B cell (primary cell): ENCODE results near the gene SLC9A5. TPM values are rescaled to one million over a fixed set of nuclear protein-coding genes. Genes with fewer than 3 reads are reported as not detected.

Experiments
- ATAC-seq: fragments of 200-7000 bp; cut with Tn5 transposase; one replicate; pipeline ENCODE4 v1.10.0; 2021; ENCODE audit warnings: low read depth, mild to moderate bottlenecking, moderate number of reproducible peaks, moderate library complexity
- CTCF ChIA-PET: fragments of 350-600 bp; sonication (Branson Sonifier 250); formaldehyde crosslinking; loops from one replicate; lab custom pipeline; 2021; ENCODE audit warnings: antibody characterized with exemption, inconsistent platforms; lab: Charles Lee
- POLR2A ChIA-PET: fragments of 350-600 bp; sonication (Branson Sonifier 250); formaldehyde crosslinking; loops from one replicate; lab custom pipeline; 2021; ENCODE audit warnings: antibody characterized with exemption; lab: Charles Lee
- DNase-seq: peaks from one replicate; pipeline ENCODE4 v3.0.0; 2013
- H2AFZ ChIP-seq: 2 replicates; pipeline ENCODE4 v1.6.1; 2012; ENCODE audit warnings: mild to moderate bottlenecking, low read depth, low read length; ENCODE audit not compliant: insufficient read depth, poor library complexity, severe bottlenecking
- H3K27ac ChIP-seq, 2 donors: 1 replicate in 1 of 2; 2 replicates in 1 of 2; pipeline ENCODE4 v1.5.1; 2012 to 2013; ENCODE audit warnings: low read length in 2 of 2, mild to moderate bottlenecking in 2 of 2, moderate library complexity in 1 of 2
- H3K27me3 ChIP-seq, 4 experiments: fragments of 200-600 bp in 1 of 4; sonication (generic) in 1 of 4; replicated peaks in 1 of 4; 1 replicate in 2 of 4; 2 replicates in 2 of 4; pipeline versions ENCODE4 v1.6.1 to v1.7.0; 2013 to 2016; ENCODE audit warnings: low read length in 3 of 4, mild to moderate bottlenecking in 2 of 4, mixed read lengths in 1 of 4, moderate library complexity in 1 of 4; ENCODE audit not compliant: insufficient read depth in 4 of 4, control insufficient read depth in 3 of 4; ENCODE audit errors: control extremely low read depth in 1 of 4
- H3K36me3 ChIP-seq, 2 experiments: replicated peaks in 1 of 2; 1 replicate in 1 of 2; 2 replicates in 1 of 2; pipeline versions ENCODE4 v1.6.1 to v1.7.1; 2013; ENCODE audit warnings: low read length in 1 of 2; ENCODE audit not compliant: insufficient read depth in 2 of 2, control insufficient read depth in 1 of 2; ENCODE audit errors: control extremely low read depth in 1 of 2, extremely low read depth in 1 of 2
- H3K4me1 ChIP-seq, 2 donors: fragments of 200-600 bp in 1 of 2; sonication (generic) in 1 of 2; 1 replicate in 1 of 2; 2 replicates in 1 of 2; pipeline versions ENCODE4 v1.5.1 to v1.6.1; 2013 to 2017; ENCODE audit warnings: low read length in 2 of 2; ENCODE audit not compliant: control insufficient read depth in 2 of 2, insufficient read depth in 2 of 2
- H3K4me2 ChIP-seq: replicated peaks from 2 replicates; pipeline ENCODE3; 2012; ENCODE audit warnings: mild to moderate bottlenecking, low read depth, low read length; ENCODE audit not compliant: poor library complexity, severe bottlenecking
- H3K4me3 ChIP-seq, 5 experiments: fragments of 200-600 bp in 1 of 5; sonication (generic) in 1 of 5; 1 replicate in 3 of 5; 2 replicates in 2 of 5; pipeline versions ENCODE4 v1.5.1 to v1.7.0; 2011 to 2016; ENCODE audit warnings: low read length in 4 of 5, mild to moderate bottlenecking in 4 of 5, low read depth in 2 of 5, control low read depth in 1 of 5, moderate library complexity in 1 of 5; ENCODE audit not compliant: insufficient read depth in 1 of 5; ENCODE audit errors: control extremely low read depth in 1 of 5, extremely low read depth in 1 of 5
- H3K79me2 ChIP-seq: fragments of 200-600 bp; sonication (generic); one replicate; pipeline ENCODE4 v1.6.0; 2016; ENCODE audit warnings: low read length; ENCODE audit not compliant: control insufficient read depth, insufficient read depth
- H3K9ac ChIP-seq: fragments of 200-600 bp; sonication (generic); 2 replicates; pipeline ENCODE4 v1.6.1; 2017; ENCODE audit warnings: mild to moderate bottlenecking, low read length, moderate library complexity
- H3K9me3 ChIP-seq, 3 donors: one replicate each; pipeline versions ENCODE4 v1.6.1 to v1.7.1; 2013; ENCODE audit warnings: low read length in 2 of 3; ENCODE audit not compliant: control insufficient read depth in 2 of 3, insufficient read depth in 1 of 3; ENCODE audit errors: control extremely low read depth in 1 of 3
- H4K20me1 ChIP-seq: 2 replicates; pipeline ENCODE4 v1.6.0; 2012; ENCODE audit warnings: mild to moderate bottlenecking, low read length; ENCODE audit not compliant: insufficient read depth, control insufficient read depth, poor library complexity, severe bottlenecking
- H3K27ac Mint-ChIP-seq: one replicate; pipeline ENCODE4 v1.8.0; 2021; ENCODE audit warnings: mixed read lengths
- H3K27me3 Mint-ChIP-seq: one replicate; pipeline ENCODE4 v1.8.0; 2021; ENCODE audit warnings: mixed read lengths
- H3K4me1 Mint-ChIP-seq: one replicate; pipeline ENCODE4 v1.8.0; 2021; ENCODE audit warnings: mixed read lengths
- H3K4me3 Mint-ChIP-seq: one replicate; pipeline ENCODE4 v1.8.0; 2021; ENCODE audit warnings: mixed read lengths
- H3K9me3 Mint-ChIP-seq: one replicate; pipeline ENCODE4 v1.8.0; 2022; ENCODE audit warnings: mixed read lengths; ENCODE audit not compliant: insufficient read depth
- CTCF ChIP-seq: fragments of 200-600 bp; IDR thresholded peaks from one replicate; pipeline ENCODE4 v1.8.0; 2022; ENCODE audit warnings: antibody characterized with exemption, mild to moderate bottlenecking
- EZH2 ChIP-seq: IDR thresholded peaks from 2 replicates; pipeline ENCODE4 v1.6.1; 2012; ENCODE audit warnings: borderline replicate concordance, low read depth, mild to moderate bottlenecking, moderate library complexity, low read length; ENCODE audit not compliant: insufficient read depth, poor library complexity, severe bottlenecking
- WGBS: methylation state at CpG from one replicate; pipeline ENCODE4 v1.1.5; 2013; ENCODE audit warnings: missing lambda C conversion rate; ENCODE audit not compliant: insufficient coverage; 5-methylcytosine and 5-hydroxymethylcytosine counted together
- intact Hi-C: fragments of 100-400 bp; cut with micrococcal nuclease; formaldehyde crosslinking; loops from one replicate; pipeline ENCODE4 v1.10.0; 2022
- polyA plus RNA-seq: library from polyadenylated mRNA; depleted of rRNA; stranded (reverse); fragments of >200 nt; gene quantifications from 2 replicates; pipeline ENCODE4 v1.2.3, GENCODE V29; 2012
- total RNA-seq, 2 donors: library from RNA; stranded (reverse); fragments of 120-200 nt in 1 of 2; gene quantifications; 1 replicate in 1 of 2; 2 replicates in 1 of 2; pipeline versions ENCODE4 v1.2.3 to v1.2.4, GENCODE V29; 2013 to 2022

SLC9A5 gene
- total and polyA plus RNA-seq, 2 donors (not counting 1 experiment from before 2014, with no cell fraction given): 1.7 TPM

DNA sequence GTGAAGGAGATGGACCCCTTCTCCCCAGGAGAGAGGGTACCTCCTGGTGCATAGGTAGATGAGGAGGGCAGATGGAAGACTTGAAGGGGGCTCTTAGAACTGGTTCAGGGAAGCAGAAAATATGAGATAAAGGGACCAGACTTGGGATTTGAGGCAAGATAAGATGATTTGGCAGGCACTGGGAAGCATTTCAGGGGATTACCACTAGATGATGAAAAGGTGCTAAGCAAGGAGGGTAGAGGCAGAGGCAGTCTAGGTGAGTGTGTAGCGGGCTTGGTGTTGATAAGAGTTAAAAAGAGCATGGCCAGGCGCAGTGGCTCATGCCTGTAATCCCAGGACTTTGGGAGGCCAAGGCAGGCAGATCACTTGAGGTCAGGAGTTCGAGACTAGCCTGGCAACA is 14.4 kb downstream of the SLC9A5 start:
- no peaks in the 10 kb centered on the region for H3K9me3 Mint-ChIP-seq
- DNase-seq (no peak), ATAC-seq (no peak)
- H3K4me1 ChIP-seq: no peaks in the 10 kb centered on the region
- no peaks in the 10 kb centered on the region for H3K79me2 ChIP-seq
- H3K27me3 Mint-ChIP-seq: peaks cover 15% of the 10 kb centered on the region
- H3K36me3 ChIP-seq: no peaks in the 10 kb centered on the region
- no peak overlapping the region for H3K4me3 Mint-ChIP-seq
- 89% methylated on average over 3 of the region's 3 CpGs for WGBS
- no peak overlapping the region for H3K9ac ChIP-seq
- H2AFZ ChIP-seq: no peak overlapping the region
- intact Hi-C loops: no loop called here
- H4K20me1 ChIP-seq: no peaks in the 10 kb centered on the region
- H3K27ac Mint-ChIP-seq: no peak overlapping the region
- H3K27ac ChIP-seq: no peak overlapping the region
- H3K9me3 ChIP-seq: no peaks in the 10 kb centered on the region
- TF ChIP-seq EZH2: no peak
- TF ChIP-seq CTCF: no peak
- no peak overlapping the region for H3K4me3 ChIP-seq
- no peak overlapping the region for H3K4me2 ChIP-seq
- no peaks in the 10 kb centered on the region for H3K4me1 Mint-ChIP-seq
- ChIA-PET CTCF (no interaction called here), POLR2A (no interaction called here)
- H3K27me3 ChIP-seq: no peaks in the 10 kb centered on the region

DNA sequence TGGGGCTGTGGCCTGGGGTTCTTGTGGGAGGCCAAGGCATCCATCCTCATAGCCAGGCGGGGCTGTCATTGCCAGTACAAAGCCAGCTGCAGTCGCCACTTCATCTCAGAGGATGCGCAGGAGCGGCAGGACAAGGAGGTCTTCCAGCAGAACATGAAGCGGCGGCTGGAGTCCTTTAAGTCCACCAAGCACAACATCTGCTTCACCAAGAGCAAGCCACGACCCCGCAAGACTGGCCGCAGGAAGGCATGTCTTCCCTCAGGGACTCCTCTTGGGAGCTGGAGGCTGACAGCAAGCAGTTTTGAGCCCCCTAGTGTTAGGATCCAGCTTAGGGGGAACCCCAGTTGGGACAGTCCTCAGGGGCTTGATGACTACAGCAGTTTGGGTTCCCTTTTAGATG is 15.5 kb downstream of the SLC9A5 start:
- no peaks in the 10 kb centered on the region for H3K36me3 ChIP-seq
- intact Hi-C loops: no loop called here
- H2AFZ ChIP-seq: no peak overlapping the region
- Mint-ChIP-seq H3K9me3 (no peaks in the 10 kb centered on the region), H3K27ac (no peak overlapping the region), H3K4me3 (no peak overlapping the region), H3K27me3 (peaks cover 15% of the 10 kb centered on the region), H3K4me1 (no peaks in the 10 kb centered on the region)
- no peak overlapping the region for H3K4me3 ChIP-seq
- ATAC-seq: peak; percentile 14
- no peak overlapping the region for H3K27ac ChIP-seq
- no peak overlapping the region for H3K9ac ChIP-seq
- H3K4me2 ChIP-seq: no peak overlapping the region
- no peaks in the 10 kb centered on the region for H3K4me1 ChIP-seq
- TF ChIP-seq EZH2: no peak
- TF ChIP-seq CTCF: no peak
- H3K9me3 ChIP-seq: no peaks in the 10 kb centered on the region
- H4K20me1 ChIP-seq: no peaks in the 10 kb centered on the region
- 93% methylated on average over 7 of the region's 9 CpGs for WGBS
- CTCF ChIA-PET: interaction anchor here (0.6 kb wide), 1 partner anchor 67 kb away, joined by 3 read pairs; no protein-coding TSS in a partner anchor
- H3K79me2 ChIP-seq: no peaks in the 10 kb centered on the region
- POLR2A ChIA-PET: no interaction called here
- H3K27me3 ChIP-seq: no peaks in the 10 kb centered on the region
- DNase-seq: no peak
